ENCODE data around the gene MAPK11.

DNA sequence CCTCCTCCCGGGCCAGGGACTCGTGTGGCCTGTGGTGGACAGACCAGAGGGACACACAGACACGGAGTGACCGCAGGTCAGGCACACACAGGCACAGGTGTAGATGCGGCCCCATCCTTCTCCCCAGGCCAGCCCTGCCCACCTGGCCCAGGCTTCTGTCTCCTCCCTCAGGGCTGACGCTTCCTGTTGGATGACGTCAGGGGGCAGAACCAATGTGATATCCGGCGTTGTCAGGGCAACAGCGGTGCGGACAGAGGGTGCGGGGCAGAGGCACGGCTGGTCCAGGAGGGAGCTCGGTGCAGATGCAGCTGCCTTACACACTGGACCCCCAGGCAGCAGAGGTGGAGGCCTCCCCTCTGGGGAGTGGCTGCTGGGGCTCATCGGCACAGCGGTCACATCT, 22.4 kb downstream of the MAPK11 start:
- TF ChIP-seq, protein P1, sequence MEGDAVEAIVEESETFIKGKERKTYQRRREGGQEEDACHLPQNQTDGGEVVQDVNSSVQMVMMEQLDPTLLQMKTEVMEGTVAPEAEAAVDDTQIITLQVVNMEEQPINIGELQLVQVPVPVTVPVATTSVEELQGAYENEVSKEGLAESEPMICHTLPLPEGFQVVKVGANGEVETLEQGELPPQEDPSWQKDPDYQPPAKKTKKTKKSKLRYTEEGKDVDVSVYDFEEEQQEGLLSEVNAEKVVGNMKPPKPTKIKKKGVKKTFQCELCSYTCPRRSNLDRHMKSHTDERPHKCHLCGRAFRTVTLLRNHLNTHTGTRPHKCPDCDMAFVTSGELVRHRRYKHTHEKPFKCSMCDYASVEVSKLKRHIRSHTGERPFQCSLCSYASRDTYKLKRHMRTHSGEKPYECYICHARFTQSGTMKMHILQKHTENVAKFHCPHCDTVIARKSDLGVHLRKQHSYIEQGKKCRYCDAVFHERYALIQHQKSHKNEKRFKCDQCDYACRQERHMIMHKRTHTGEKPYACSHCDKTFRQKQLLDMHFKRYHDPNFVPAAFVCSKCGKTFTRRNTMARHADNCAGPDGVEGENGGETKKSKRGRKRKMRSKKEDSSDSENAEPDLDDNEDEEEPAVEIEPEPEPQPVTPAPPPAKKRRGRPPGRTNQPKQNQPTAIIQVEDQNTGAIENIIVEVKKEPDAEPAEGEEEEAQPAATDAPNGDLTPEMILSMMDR (IDR thresholded peaks at IDR 0.05), result no peak
- TF ChIP-seq EP300 (IDR thresholded peaks at IDR 0.05), result no peak

Data from ovary (tissue), 3 donors.